Stimulated activated naive CD8-positive, alpha-beta T cell treated with anti-CD3 and anti-CD28 coated beads, Interleukin-15, Interleukin-2, amounts not matched to agents 100 U/mL and 50 U/mL, for 24 hours (primary cell): ENCODE results near the gene SLF1.
"Not testable (repeated sequence)": the region's sequence is repeated elsewhere in the genome, so short reads cannot be mapped to it uniquely, and the experiment has no call there.

Experiments
- ATAC-seq: fragments of 150-1000 bp; cut with Tn5 transposase; one replicate; pipeline ENCODE4 v1.10.0; 2021
- DNase-seq: peaks from one replicate; pipeline ENCODE4 v3.0.0; 2021

SLF1 gene

GRCh38 chr5:94618493-94619328 lies at the start of gene SLF1, which contains the start of gene KIAA0825:
Gene SLF1, plus strand, starts transcription at chr5:94618669. Its CDS starts 10,142 bp downstream, at chr5:94628811.
Gene KIAA0825, minus strand, starts transcription at chr5:94618604. Its CDS starts 81,478 bp downstream, at chr5:94537126.
- DNase-seq (peak; percentile 88), ATAC-seq (peak; percentile 90)

GRCh38 chr5:94571415-94571814 lies 47.1 kb upstream of the SLF1 start:
- DNase-seq (no peak), ATAC-seq (no peak)

GRCh38 chr5:94573349-94573748 lies 45.1 kb upstream of the SLF1 start:
- not testable (repeated sequence) for ATAC-seq, DNase-seq

- no peak for DNase-seq
Measured at GRCh38 chr5:94575196-94575595, 43.3 kb upstream of the SLF1 start.

GRCh38 chr5:94577466-94578245 lies 40.8 kb upstream of the SLF1 start:
- no peak for DNase-seq
- peak; percentile 23 for ATAC-seq

More at GRCh38 chr5:94575196-94575595, 43.3 kb upstream of the SLF1 start:
- no peak for ATAC-seq

- ATAC-seq: no peak
- DNase-seq: no peak
Measured at GRCh38 chr5:94595281-94595840, 23.1 kb upstream of the SLF1 start.

- ATAC-seq (peak; percentile 43), DNase-seq (no peak)
Measured at GRCh38 chr5:94613583-94613982, 4.9 kb upstream of the SLF1 start.

- DNase-seq (no peak), ATAC-seq (no peak)
Measured at GRCh38 chr5:94614156-94614805, 4.2 kb upstream of the SLF1 start.

GRCh38 chr5:94615862-94616261 lies 2.6 kb upstream of the SLF1 start:
- DNase-seq (no peak), ATAC-seq (no peak)

- ATAC-seq (peak; percentile 13), DNase-seq (no peak)
Measured at GRCh38 chr5:94618029-94618492, 408 bp upstream of the SLF1 start.

GRCh38 chr5:94620256-94620655 lies 1.8 kb downstream of the SLF1 start:
- ATAC-seq: no peak
- DNase-seq: no peak

GRCh38 chr5:94621763-94622162 lies 3.3 kb downstream of the SLF1 start:
- DNase-seq (no peak), ATAC-seq (no peak)

GRCh38 chr5:94623011-94623410 lies 4.5 kb downstream of the SLF1 start:
- no peak for DNase-seq
- no peak for ATAC-seq

GRCh38 chr5:94623877-94624276 lies 5.4 kb downstream of the SLF1 start:
- DNase-seq (no peak), ATAC-seq (no peak)

- DNase-seq: no peak
- no peak for ATAC-seq
Measured at GRCh38 chr5:94627191-94627590, 8.7 kb downstream of the SLF1 start.

GRCh38 chr5:94632024-94632423 lies 13.6 kb downstream of the SLF1 start:
- no peak for DNase-seq
- no peak for ATAC-seq

- no peak for ATAC-seq
- DNase-seq: no peak
Measured at GRCh38 chr5:94640176-94640575, 21.7 kb downstream of the SLF1 start.

- ATAC-seq: no peak
Measured at GRCh38 chr5:94645053-94645452, 26.6 kb downstream of the SLF1 start.

GRCh38 chr5:94646758-94647157 lies 28.3 kb downstream of the SLF1 start:
- no peak for ATAC-seq
- no peak for DNase-seq

More at GRCh38 chr5:94645053-94645452, 26.6 kb downstream of the SLF1 start:
- DNase-seq: no peak

GRCh38 chr5:94649874-94650273 lies 31.4 kb downstream of the SLF1 start:
- DNase-seq (no peak), ATAC-seq (no peak)

GRCh38 chr5:94658272-94658671 lies 39.8 kb downstream of the SLF1 start:
- no peak for ATAC-seq
- DNase-seq: no peak

- ATAC-seq (no peak), DNase-seq (no peak)
Measured at GRCh38 chr5:94660506-94660905, 42.0 kb downstream of the SLF1 start.
